GM12892 (cell line): ENCODE data around the gene PEAR1.

ENCODE experiments used
- POLR2A ChIP-seq: IDR thresholded peaks from 2 replicates; pipeline ENCODE4 v1.6.1; 2011; ENCODE audit warnings: low read depth, low read length, control low read depth
- POLR2AphosphoS5 ChIP-seq: IDR thresholded peaks from 2 replicates; pipeline ENCODE4 v1.6.1; 2011; ENCODE audit warnings: low read depth, low read length, control low read depth
- TAF1 ChIP-seq: IDR thresholded peaks from 2 replicates; pipeline ENCODE4 v1.6.1; 2011; ENCODE audit warnings: low read depth, mild to moderate bottlenecking, control low read depth, low read length, borderline replicate concordance

DNA sequence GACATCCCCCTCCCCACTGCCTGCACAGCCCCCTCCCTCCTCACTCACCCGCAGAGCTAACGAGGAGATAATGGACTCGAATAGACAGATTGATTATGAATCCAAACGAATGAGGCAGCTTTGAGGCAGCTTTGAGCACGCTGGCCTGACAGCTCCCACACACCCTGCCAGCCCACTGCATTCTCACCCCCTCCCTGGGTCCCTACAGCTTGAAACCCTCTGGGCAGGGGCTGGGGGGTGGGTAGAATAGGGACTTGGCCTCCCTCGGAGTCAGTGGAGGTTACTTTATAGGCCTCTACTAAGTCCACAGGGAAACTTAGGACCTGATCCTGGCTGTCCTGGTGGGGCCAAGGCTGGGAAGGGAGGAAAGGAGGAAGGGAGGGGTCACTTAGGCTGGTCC lies 30.9 kb upstream of the PEAR1 start:
- TF ChIP-seq POLR2A (no peak), TAF1 (no peak), POLR2AphosphoS5 (no peak)
